DOHH2 (cell line): ENCODE results near the gene EXOSC10.

ENCODE experiments used
- H3F3A ChIP-seq: fragments of 200-600 bp; sonication (generic), shearing (Covaris generic); 2 replicates; pipeline ENCODE4 v1.6.0; 2016; ENCODE audit warnings: antibody characterized with exemption, mild to moderate bottlenecking; ENCODE audit not compliant: control insufficient read depth, insufficient read depth
- H3K27ac ChIP-seq: fragments of 200-600 bp; sonication (generic); 2 replicates; pipeline ENCODE4 v1.5.1; 2014; ENCODE audit warnings: low read depth, mild to moderate bottlenecking, low read length, moderate library complexity
- H3K27me3 ChIP-seq: fragments of 200-600 bp; sonication (generic); 2 replicates; pipeline ENCODE4 v1.6.1; 2014; ENCODE audit warnings: mild to moderate bottlenecking, low read length, mixed read lengths; ENCODE audit not compliant: control insufficient read depth
- H3K36me3 ChIP-seq: fragments of 200-600 bp; sonication (generic); 2 replicates; pipeline ENCODE4 v1.6.1; 2014; ENCODE audit warnings: mild to moderate bottlenecking, low read length, moderate library complexity, mixed read lengths; ENCODE audit not compliant: control insufficient read depth
- H3K4me1 ChIP-seq: fragments of 200-600 bp; sonication (generic); 2 replicates; pipeline ENCODE4 v1.6.1; 2014; ENCODE audit warnings: mild to moderate bottlenecking, low read length, mixed read lengths; ENCODE audit not compliant: control insufficient read depth
- H3K4me2 ChIP-seq: fragments of 200-600 bp; sonication (generic); 2 replicates; pipeline ENCODE4 v1.6.0; 2014; ENCODE audit warnings: mild to moderate bottlenecking, low read length, moderate library complexity
- H3K4me3 ChIP-seq: fragments of 200-600 bp; sonication (generic); 2 replicates; pipeline ENCODE4 v1.5.1; 2014; ENCODE audit warnings: mild to moderate bottlenecking, low read length, mixed read lengths
- H3K79me2 ChIP-seq: fragments of 200-600 bp; sonication (generic); 2 replicates; pipeline ENCODE4 v1.6.1; 2014; ENCODE audit warnings: mild to moderate bottlenecking, low read length, mixed read lengths; ENCODE audit not compliant: control insufficient read depth
- H3K9me2 ChIP-seq: fragments of 200-600 bp; sonication (generic); replicated peaks from 2 replicates; pipeline ENCODE4 v1.6.1; 2014; ENCODE audit warnings: mild to moderate bottlenecking, low read length, mixed read lengths; ENCODE audit not compliant: control insufficient read depth
- H3K9me3 ChIP-seq: fragments of 200-600 bp; sonication (generic); 2 replicates; pipeline ENCODE4 v1.6.1; 2014; ENCODE audit warnings: antibody characterized with exemption, low read length, mixed read lengths; ENCODE audit not compliant: control insufficient read depth, insufficient read depth
- H4K20me1 ChIP-seq: fragments of 200-600 bp; sonication (generic); 2 replicates; pipeline ENCODE4 v1.6.0; 2014; ENCODE audit warnings: low read depth, mild to moderate bottlenecking, antibody characterized with exemption, low read length, moderate library complexity; ENCODE audit not compliant: control insufficient read depth, insufficient read depth
- CTCF ChIP-seq: fragments of 200-600 bp; sonication (generic); IDR thresholded peaks from one replicate; pipeline ENCODE4 v1.5.1; 2014; ENCODE audit warnings: antibody characterized with exemption, mild to moderate bottlenecking, low read depth, low read length; ENCODE audit not compliant: poor library complexity, severe bottlenecking
- EZH2phosphoT487 ChIP-seq: fragments of 200-600 bp; sonication (generic); IDR thresholded peaks from 2 replicates; pipeline ENCODE4 v1.6.1; 2017; ENCODE audit warnings: borderline replicate concordance, mild to moderate bottlenecking, antibody characterized with exemption, low read length, moderate library complexity, mixed read lengths

The EXOSC10 gene

GRCh38 chr1:11144570-11145256 is 45.0 kb upstream of the EXOSC10 start:
- Histone ChIP-seq H3K4me1 (no peaks in the 10 kb centered on the region), H3K4me2 (no peak overlapping the region), H3K27me3 (no peaks in the 10 kb centered on the region), H3K79me2 (no peaks in the 10 kb centered on the region), H3K4me3 (no peak overlapping the region), H3F3A (no peaks in the 10 kb centered on the region), H3K27ac (no peak overlapping the region), H4K20me1 (no peaks in the 10 kb centered on the region), H3K9me3 (no peaks in the 10 kb centered on the region), H3K36me3 (peaks cover 67% of the 10 kb centered on the region), H3K9me2 (no peaks in the 10 kb centered on the region)
- no peak for TF ChIP-seq CTCF
- no peak for TF ChIP-seq EZH2phosphoT487

GRCh38 chr1:11143907-11144306 is 44.2 kb upstream of the EXOSC10 start:
- TF ChIP-seq CTCF (no peak), EZH2phosphoT487 (no peak)
- Histone ChIP-seq H3K9me2 (no peaks in the 10 kb centered on the region), H3K9me3 (no peaks in the 10 kb centered on the region), H3F3A (no peaks in the 10 kb centered on the region), H3K4me2 (no peak overlapping the region), H3K4me3 (no peak overlapping the region), H3K36me3 (peaks cover 65% of the 10 kb centered on the region), H3K79me2 (no peaks in the 10 kb centered on the region), H3K27me3 (no peaks in the 10 kb centered on the region), H3K27ac (no peak overlapping the region), H4K20me1 (no peaks in the 10 kb centered on the region), H3K4me1 (no peaks in the 10 kb centered on the region)

GRCh38 chr1:11143401-11143800 is 43.7 kb upstream of the EXOSC10 start:
- no peaks in the 10 kb centered on the region for H3K27me3 ChIP-seq
- no peak for TF ChIP-seq EZH2phosphoT487
- no peak for TF ChIP-seq CTCF
- H3K4me2 ChIP-seq = no peak overlapping the region
- H3K79me2 ChIP-seq = no peaks in the 10 kb centered on the region
- no peak overlapping the region for H3K4me3 ChIP-seq
- no peaks in the 10 kb centered on the region for H4K20me1 ChIP-seq
- no peaks in the 10 kb centered on the region for H3K9me3 ChIP-seq
- no peaks in the 10 kb centered on the region for H3K9me2 ChIP-seq
- peaks cover 69% of the 10 kb centered on the region for H3K36me3 ChIP-seq
- no peaks in the 10 kb centered on the region for H3K4me1 ChIP-seq
- H3F3A ChIP-seq = no peaks in the 10 kb centered on the region
- no peak overlapping the region for H3K27ac ChIP-seq
